Measurements from ENCODE around the gene KIF1C.

- TF ChIP-seq, protein P1, sequence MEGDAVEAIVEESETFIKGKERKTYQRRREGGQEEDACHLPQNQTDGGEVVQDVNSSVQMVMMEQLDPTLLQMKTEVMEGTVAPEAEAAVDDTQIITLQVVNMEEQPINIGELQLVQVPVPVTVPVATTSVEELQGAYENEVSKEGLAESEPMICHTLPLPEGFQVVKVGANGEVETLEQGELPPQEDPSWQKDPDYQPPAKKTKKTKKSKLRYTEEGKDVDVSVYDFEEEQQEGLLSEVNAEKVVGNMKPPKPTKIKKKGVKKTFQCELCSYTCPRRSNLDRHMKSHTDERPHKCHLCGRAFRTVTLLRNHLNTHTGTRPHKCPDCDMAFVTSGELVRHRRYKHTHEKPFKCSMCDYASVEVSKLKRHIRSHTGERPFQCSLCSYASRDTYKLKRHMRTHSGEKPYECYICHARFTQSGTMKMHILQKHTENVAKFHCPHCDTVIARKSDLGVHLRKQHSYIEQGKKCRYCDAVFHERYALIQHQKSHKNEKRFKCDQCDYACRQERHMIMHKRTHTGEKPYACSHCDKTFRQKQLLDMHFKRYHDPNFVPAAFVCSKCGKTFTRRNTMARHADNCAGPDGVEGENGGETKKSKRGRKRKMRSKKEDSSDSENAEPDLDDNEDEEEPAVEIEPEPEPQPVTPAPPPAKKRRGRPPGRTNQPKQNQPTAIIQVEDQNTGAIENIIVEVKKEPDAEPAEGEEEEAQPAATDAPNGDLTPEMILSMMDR (IDR thresholded peaks at IDR 0.05): peak in 2 of 4 experiments; percentile 19 to 46
- peak; percentile 79 to 85 for TF ChIP-seq POLR2A (IDR thresholded peaks at IDR 0.05)
These were observed at the start of gene KIF1C, which contains the start of gene INCA1 for GRCh38 chr17:4997302-4998026.
